Measurements from ENCODE around the gene SAMD5.

SAMD5 gene

DNA sequence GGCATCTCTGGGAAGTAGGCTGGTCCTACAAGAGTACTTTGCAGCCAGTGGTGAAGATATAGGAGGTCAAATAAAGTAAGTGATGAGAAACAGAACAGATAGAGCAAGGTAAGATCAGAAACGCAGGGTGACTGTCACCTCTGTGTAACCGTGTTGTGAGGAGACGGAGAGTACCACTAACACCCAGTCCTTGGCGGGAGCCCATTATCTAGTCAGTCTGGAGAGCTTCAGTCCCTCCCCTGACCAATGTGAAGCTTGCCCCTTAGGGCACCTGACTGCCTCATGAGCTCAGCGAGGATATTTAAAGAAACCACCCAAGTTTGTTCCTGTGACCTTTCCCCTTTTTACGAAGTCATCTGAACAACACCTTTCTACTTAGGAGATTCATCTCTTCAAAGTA is 110.0 kb downstream of the SAMD5 start:
- no peak for DNase-seq (ENCODE audit: low read depth in 2 of 3, low spot score in 1 of 3)

DNA sequence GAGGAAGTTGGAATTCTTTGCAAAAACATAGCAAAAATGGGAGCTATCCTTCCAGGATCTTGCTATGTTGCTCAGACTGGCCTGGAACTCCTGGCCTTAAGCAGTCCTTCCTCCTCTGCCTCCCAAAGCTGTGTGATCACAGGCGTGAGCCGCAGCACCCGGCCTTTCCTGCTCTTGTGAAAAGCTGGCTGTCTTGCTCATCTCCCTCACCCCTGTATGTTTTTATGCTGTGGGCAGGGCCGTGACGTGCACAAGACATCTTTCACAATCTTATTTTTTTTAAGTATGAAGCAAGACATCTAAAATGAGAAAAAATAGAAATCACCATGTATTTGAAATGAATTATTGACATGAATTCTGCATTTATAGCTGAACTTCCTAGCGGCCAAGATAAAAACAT is 110.4 kb downstream of the SAMD5 start:
- no peak for DNase-seq (ENCODE audit: low read depth in 2 of 3, low spot score in 1 of 3)
